GM12878 (cell line): ENCODE measurements around the gene LHX6. TPM values are rescaled to one million over a fixed set of nuclear protein-coding genes. Genes with fewer than 3 reads are reported as not detected.

Experiments used
- polyA plus RNA-seq, 11 experiments: library from polyadenylated mRNA; depleted of rRNA in 4 of 11; unstranded in 6 of 11; stranded (reverse) in 5 of 11; fragments of >200 nt; fragmentation: Nextera tagmentation in 4 of 11; fragmentation: Illumina TruSeq in 1 of 11; extraction: Ambion mirVana in 4 of 11; extraction: Trizol in 1 of 11; gene quantifications; 1 replicate in 1 of 11; 2 replicates in 10 of 11; pipeline versions ENCODE4 v1.2.1 to v1.2.3, GENCODE V29; 2011 to 2016; ENCODE audit warnings: inconsistent platforms in 2 of 11, missing spikeins in 2 of 11, low read depth in 1 of 11
- total RNA-seq, 4 experiments: library from RNA; depleted of rRNA in 3 of 4; stranded (reverse); fragments of >200 nt in 3 of 4; fragmentation: Illumina TruSeq in 1 of 4; extraction: Trizol in 1 of 4; gene quantifications; 2 replicates each; pipeline versions ENCODE4 v1.2.1 to v1.2.3, GENCODE V29; 2013 to 2021

Gene LHX6
- total and polyA plus RNA-seq, 10 of the 15 experiments (the other 5 are each of a cell fraction or from before 2014, with no cell fraction given) = not detected

Other genes with a start within 250 kb of the LHX6 start
- gene TTLL11, start 135.6 kb downstream of the LHX6 start, total RNA-seq (2014; rRNA removed) = 2.5 TPM in 2 replicates
- gene TTLL11, start 135.6 kb downstream of the LHX6 start, total RNA-seq (2014; rRNA removed; fragmentation: Illumina TruSeq; extraction: Trizol) = 2.0 and 2.5 TPM in 2 replicates
- 2.9 and 3.1 TPM in 2 replicates for gene TTLL11, start 135.6 kb downstream of the LHX6 start, total RNA-seq (2021)
- 2.4 and 3.3 TPM in 2 replicates for gene TTLL11, start 135.6 kb downstream of the LHX6 start, polyA plus RNA-seq (2011; rRNA removed)
- 2.9 and 3.5 TPM in 2 replicates for gene TTLL11, start 135.6 kb downstream of the LHX6 start, polyA plus RNA-seq (2014; fragmentation: Illumina TruSeq; extraction: Trizol)
- 1 to 10 TPM; 1.2 to 1.4 TPM for gene TTLL11, start 135.6 kb downstream of the LHX6 start, polyA plus RNA-seq (2014; fragmentation: Nextera tagmentation; extraction: Ambion mirVana)
- gene TTLL11, start 135.6 kb downstream of the LHX6 start, polyA plus RNA-seq (2014; rRNA removed) = 3.1 and 5.0 TPM in 2 replicates
- gene TTLL11, start 135.6 kb downstream of the LHX6 start, polyA plus RNA-seq (2016; fragmentation: Nextera tagmentation; extraction: Ambion mirVana) = 1 to 10 TPM; 3.0 to 3.7 TPM
- 44.9 and 48.4 TPM in 2 replicates for gene NDUFA8, start 69.2 kb downstream of the LHX6 start, total RNA-seq (2014; rRNA removed)
- 54.1 and 56.6 TPM in 2 replicates for gene NDUFA8, start 69.2 kb downstream of the LHX6 start, total RNA-seq (2014; rRNA removed; fragmentation: Illumina TruSeq; extraction: Trizol)
- gene NDUFA8, start 69.2 kb downstream of the LHX6 start, total RNA-seq (2021) = 59.1 and 59.2 TPM in 2 replicates
- 94.6 and 94.8 TPM in 2 replicates for gene NDUFA8, start 69.2 kb downstream of the LHX6 start, polyA plus RNA-seq (2011; rRNA removed)
- 83.3 and 94.3 TPM in 2 replicates for gene NDUFA8, start 69.2 kb downstream of the LHX6 start, polyA plus RNA-seq (2014; fragmentation: Illumina TruSeq; extraction: Trizol)
- gene NDUFA8, start 69.2 kb downstream of the LHX6 start, polyA plus RNA-seq (2014; fragmentation: Nextera tagmentation; extraction: Ambion mirVana) = 10 to 100 TPM; 47.3 to 93.8 TPM
- 76.7 and 87.7 TPM in 2 replicates for gene NDUFA8, start 69.2 kb downstream of the LHX6 start, polyA plus RNA-seq (2014; rRNA removed)
- gene NDUFA8, start 69.2 kb downstream of the LHX6 start, polyA plus RNA-seq (2016; fragmentation: Nextera tagmentation; extraction: Ambion mirVana) = 100 to 1,000 TPM; 145 to 159 TPM
- gene MORN5, start 69.0 kb downstream of the LHX6 start, total RNA-seq (2014; rRNA removed) = not detected in 2 replicates
- gene MORN5, start 69.0 kb downstream of the LHX6 start, total RNA-seq (2014; rRNA removed; fragmentation: Illumina TruSeq; extraction: Trizol) = not detected in 2 replicates
- not detected in 2 replicates for gene MORN5, start 69.0 kb downstream of the LHX6 start, total RNA-seq (2021)
- gene MORN5, start 69.0 kb downstream of the LHX6 start, polyA plus RNA-seq (2011; rRNA removed) = not detected in 2 replicates
- gene MORN5, start 69.0 kb downstream of the LHX6 start, polyA plus RNA-seq (2014; fragmentation: Illumina TruSeq; extraction: Trizol) = not detected in 2 replicates
- not detected for gene MORN5, start 69.0 kb downstream of the LHX6 start, polyA plus RNA-seq (2014; fragmentation: Nextera tagmentation; extraction: Ambion mirVana)
- gene MORN5, start 69.0 kb downstream of the LHX6 start, polyA plus RNA-seq (2014; rRNA removed) = not detected in 2 replicates
- not detected for gene MORN5, start 69.0 kb downstream of the LHX6 start, polyA plus RNA-seq (2016; fragmentation: Nextera tagmentation; extraction: Ambion mirVana)
- gene RBM18, start 35.9 kb upstream of the LHX6 start, total RNA-seq (2014; rRNA removed) = 6.4 and 7.9 TPM in 2 replicates
- 10.3 and 10.5 TPM in 2 replicates for gene RBM18, start 35.9 kb upstream of the LHX6 start, total RNA-seq (2014; rRNA removed; fragmentation: Illumina TruSeq; extraction: Trizol)
- 18.2 and 18.6 TPM in 2 replicates for gene RBM18, start 35.9 kb upstream of the LHX6 start, total RNA-seq (2021)
- 36.9 and 59.3 TPM in 2 replicates for gene RBM18, start 35.9 kb upstream of the LHX6 start, polyA plus RNA-seq (2011; rRNA removed)
- gene RBM18, start 35.9 kb upstream of the LHX6 start, polyA plus RNA-seq (2014; fragmentation: Illumina TruSeq; extraction: Trizol) = 23.8 and 25.6 TPM in 2 replicates
- gene RBM18, start 35.9 kb upstream of the LHX6 start, polyA plus RNA-seq (2014; fragmentation: Nextera tagmentation; extraction: Ambion mirVana) = 10 to 100 TPM; 41.0 to 42.2 TPM
- 10.9 and 11.5 TPM in 2 replicates for gene RBM18, start 35.9 kb upstream of the LHX6 start, polyA plus RNA-seq (2014; rRNA removed)
- 10 to 100 TPM; 42.9 to 46.8 TPM for gene RBM18, start 35.9 kb upstream of the LHX6 start, polyA plus RNA-seq (2016; fragmentation: Nextera tagmentation; extraction: Ambion mirVana)
- 74.9 and 75.1 TPM in 2 replicates for gene MRRF, start 35.9 kb upstream of the LHX6 start, total RNA-seq (2014; rRNA removed)
- 75.4 and 80.5 TPM in 2 replicates for gene MRRF, start 35.9 kb upstream of the LHX6 start, total RNA-seq (2014; rRNA removed; fragmentation: Illumina TruSeq; extraction: Trizol)
- gene MRRF, start 35.9 kb upstream of the LHX6 start, total RNA-seq (2021) = 55.7 and 64.8 TPM in 2 replicates
- 111 and 123 TPM in 2 replicates for gene MRRF, start 35.9 kb upstream of the LHX6 start, polyA plus RNA-seq (2011; rRNA removed)
- gene MRRF, start 35.9 kb upstream of the LHX6 start, polyA plus RNA-seq (2014; fragmentation: Illumina TruSeq; extraction: Trizol) = 112 and 152 TPM in 2 replicates
- gene MRRF, start 35.9 kb upstream of the LHX6 start, polyA plus RNA-seq (2014; fragmentation: Nextera tagmentation; extraction: Ambion mirVana) = 10 to 100 TPM; 75.2 to 95.3 TPM
- 75.3 and 87.4 TPM in 2 replicates for gene MRRF, start 35.9 kb upstream of the LHX6 start, polyA plus RNA-seq (2014; rRNA removed)
- 10 to 100 TPM; 72.5 to 77.5 TPM for gene MRRF, start 35.9 kb upstream of the LHX6 start, polyA plus RNA-seq (2016; fragmentation: Nextera tagmentation; extraction: Ambion mirVana)
- gene PTGS1, start 142.1 kb upstream of the LHX6 start, total RNA-seq (2014; rRNA removed) = 0.98 and 1.3 TPM in 2 replicates
- gene PTGS1, start 142.1 kb upstream of the LHX6 start, total RNA-seq (2014; rRNA removed; fragmentation: Illumina TruSeq; extraction: Trizol) = 0.69 and 0.72 TPM in 2 replicates
- 1.2 TPM in 2 replicates for gene PTGS1, start 142.1 kb upstream of the LHX6 start, total RNA-seq (2021)
- 2.1 and 2.8 TPM in 2 replicates for gene PTGS1, start 142.1 kb upstream of the LHX6 start, polyA plus RNA-seq (2011; rRNA removed)
- 0.78 and 0.84 TPM in 2 replicates for gene PTGS1, start 142.1 kb upstream of the LHX6 start, polyA plus RNA-seq (2014; fragmentation: Illumina TruSeq; extraction: Trizol)
- gene PTGS1, start 142.1 kb upstream of the LHX6 start, polyA plus RNA-seq (2014; fragmentation: Nextera tagmentation; extraction: Ambion mirVana) = 1 to 10 TPM in 1 of 2 experiments, under 1 TPM in 1; 0.60 to 1.1 TPM
- 1.1 and 1.4 TPM in 2 replicates for gene PTGS1, start 142.1 kb upstream of the LHX6 start, polyA plus RNA-seq (2014; rRNA removed)
- gene PTGS1, start 142.1 kb upstream of the LHX6 start, polyA plus RNA-seq (2016; fragmentation: Nextera tagmentation; extraction: Ambion mirVana) = under 1 TPM; 0.16 to 0.48 TPM
- not detected in 2 replicates for gene OR1J1, start 249.0 kb upstream of the LHX6 start, total RNA-seq (2014; rRNA removed)
- gene OR1J1, start 249.0 kb upstream of the LHX6 start, total RNA-seq (2014; rRNA removed; fragmentation: Illumina TruSeq; extraction: Trizol) = not detected in 2 replicates
- gene OR1J1, start 249.0 kb upstream of the LHX6 start, total RNA-seq (2021) = not detected in 2 replicates
- 0.07 TPM in 1 of 2 replicates, not detected in the other for gene OR1J1, start 249.0 kb upstream of the LHX6 start, polyA plus RNA-seq (2011; rRNA removed)
- gene OR1J1, start 249.0 kb upstream of the LHX6 start, polyA plus RNA-seq (2014; fragmentation: Illumina TruSeq; extraction: Trizol) = not detected in 2 replicates
- not detected for gene OR1J1, start 249.0 kb upstream of the LHX6 start, polyA plus RNA-seq (2014; fragmentation: Nextera tagmentation; extraction: Ambion mirVana)
- gene OR1J1, start 249.0 kb upstream of the LHX6 start, polyA plus RNA-seq (2014; rRNA removed) = not detected in 2 replicates
- gene OR1J1, start 249.0 kb upstream of the LHX6 start, polyA plus RNA-seq (2016; fragmentation: Nextera tagmentation; extraction: Ambion mirVana) = not detected